Stimulated activated CD4-positive, alpha-beta T cell treated with anti-CD3 and anti-CD28 coated beads, Interleukin-2, amount 100 ng/mL, for 48 hours (primary cell): ENCODE results near the gene HHAT.
"Not testable (repeated sequence)": the region's sequence is repeated elsewhere in the genome, so short reads cannot be mapped to it uniquely, and the experiment has no call there.

Experiments used
- DNase-seq, 2 donors: peaks; one replicate each; pipeline ENCODE4 v3.0.0-alpha.2; 2020

The HHAT gene

DNA sequence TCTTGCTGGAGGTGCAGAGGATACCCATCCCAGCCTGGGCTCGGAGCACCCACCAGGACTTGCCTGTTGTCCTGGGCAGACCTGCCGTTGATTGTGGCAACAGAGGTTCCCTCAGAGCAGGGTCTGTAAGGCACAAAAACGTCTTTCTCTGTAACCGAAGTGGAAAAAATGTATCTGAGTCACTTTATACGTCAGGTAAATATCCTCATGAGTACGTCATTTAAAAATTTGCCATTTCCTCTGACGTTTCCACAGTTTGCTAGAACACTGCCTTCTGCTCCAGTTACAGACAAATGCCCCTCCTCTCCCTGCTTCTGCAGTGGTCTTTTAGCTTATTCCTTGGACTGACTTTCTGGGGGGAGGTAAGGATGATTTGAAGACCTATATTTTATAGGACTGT lies 326.8 kb downstream of the HHAT start:
- DNase-seq, result no peak

DNA sequence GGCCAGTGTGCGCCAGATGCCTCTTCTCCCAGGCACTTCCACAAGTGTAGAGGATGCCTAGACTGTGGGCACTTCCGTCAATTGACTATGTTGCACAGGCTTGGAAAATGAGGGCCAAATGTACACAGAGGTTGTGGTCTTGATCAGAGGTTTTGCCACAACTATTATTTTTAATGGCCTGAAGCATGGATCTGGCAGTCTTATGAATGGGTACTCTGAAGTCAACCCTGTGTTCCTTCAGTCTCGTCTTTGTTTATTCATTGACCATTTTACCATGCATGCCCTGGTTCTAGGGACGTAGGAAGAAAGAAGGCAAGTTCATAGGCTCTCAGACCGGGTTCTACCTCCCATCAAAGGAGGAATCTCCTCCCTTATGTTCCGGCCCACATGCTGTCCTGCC lies 329.1 kb downstream of the HHAT start:
- no peak for DNase-seq

- not testable (repeated sequence) for DNase-seq
Measured at GRCh38 chr1:210661520-210661919, 332.8 kb downstream of the HHAT start.

- no peak for DNase-seq
Measured at GRCh38 chr1:210662291-210663050, 333.8 kb downstream of the HHAT start.

DNA sequence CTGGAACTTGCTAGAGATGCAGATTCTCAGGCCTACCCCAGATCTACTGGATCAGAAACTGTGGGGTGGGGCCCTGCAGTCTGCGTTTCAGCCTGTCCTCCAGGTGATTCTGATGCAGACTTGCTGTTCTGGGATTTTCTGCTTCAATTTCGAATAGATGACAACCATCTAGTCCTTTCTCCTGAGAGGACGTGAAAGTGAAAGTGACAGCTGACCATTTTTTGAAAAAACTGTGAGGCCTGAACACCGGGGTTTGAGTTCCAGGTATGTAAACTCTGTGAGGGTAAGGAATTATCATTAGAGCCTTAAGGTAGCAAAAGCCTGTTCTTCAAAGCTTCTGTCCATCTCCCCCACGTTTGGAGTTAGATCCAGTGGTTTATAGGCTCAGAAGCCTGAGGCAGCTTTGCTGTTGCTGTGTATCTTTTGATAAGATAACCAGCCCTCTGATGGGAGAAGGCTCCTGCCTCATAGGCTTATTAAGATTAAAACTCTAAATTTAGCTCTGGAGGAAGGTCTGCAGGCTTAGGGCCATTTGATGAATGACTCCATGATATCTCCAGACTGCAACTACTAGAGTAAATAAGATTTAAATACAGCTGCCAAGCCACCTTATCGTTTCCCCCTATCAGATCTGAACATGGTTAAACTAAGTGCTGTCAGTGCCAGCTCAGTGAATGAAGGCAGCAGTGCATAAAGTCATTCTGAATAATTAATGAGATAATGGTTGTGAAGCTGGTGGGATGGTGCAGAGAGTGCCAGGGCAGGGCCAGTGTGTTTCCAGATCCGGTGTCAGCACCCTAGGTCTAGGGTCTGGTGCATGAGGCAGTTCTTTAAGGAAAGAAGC lies 335.2 kb downstream of the HHAT start:
- no peak for DNase-seq

- no peak for DNase-seq
Measured at GRCh38 chr1:210669951-210670350, 341.2 kb downstream of the HHAT start.

DNA sequence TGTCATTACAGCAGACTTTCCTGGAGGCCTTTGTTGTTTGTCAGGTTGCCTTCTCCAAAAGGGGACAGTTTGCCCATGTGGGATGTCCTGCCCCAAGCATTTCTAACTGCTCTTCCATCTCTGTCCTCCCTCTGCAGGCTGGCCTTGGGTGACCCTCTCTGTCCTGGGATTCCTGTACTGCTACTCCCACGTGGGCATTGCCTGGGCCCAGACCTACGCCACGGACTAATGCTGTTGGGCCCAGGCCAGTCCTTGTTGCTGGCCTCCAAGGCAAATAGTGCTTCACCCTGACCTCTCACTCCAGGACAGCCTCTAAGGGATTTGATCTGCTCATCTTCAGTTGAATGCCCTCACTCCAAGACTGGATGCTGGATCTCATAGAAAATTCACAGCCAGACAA lies 345.4 kb downstream of the HHAT start:
- no peak for DNase-seq

- no peak for DNase-seq
Measured at GRCh38 chr1:210676539-210676938, 347.8 kb downstream of the HHAT start.

- no peak for DNase-seq
Measured at GRCh38 chr1:210677533-210677932, 348.8 kb downstream of the HHAT start.

DNA sequence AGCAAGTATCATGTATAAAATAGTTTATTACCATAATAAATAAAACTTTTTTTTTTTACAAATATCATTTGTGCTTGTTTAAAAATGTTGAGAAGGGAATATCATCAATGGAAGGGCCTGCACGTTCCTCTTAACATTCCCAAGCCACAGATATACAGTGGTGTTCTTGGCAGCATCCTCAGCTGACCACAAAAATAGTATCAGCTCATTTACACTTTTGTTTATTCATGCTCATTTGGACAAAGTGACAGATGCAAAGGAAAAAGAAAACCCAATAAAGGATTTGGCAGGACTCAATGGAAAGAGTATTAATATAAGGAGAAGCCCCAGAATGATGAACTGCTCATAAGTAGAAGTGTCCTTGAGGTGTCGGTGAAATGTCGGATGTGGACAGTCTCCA lies 349.6 kb downstream of the HHAT start:
- DNase-seq, result no peak

- no peak for DNase-seq
Measured at GRCh38 chr1:210681158-210681557, 352.5 kb downstream of the HHAT start.

- no peak for DNase-seq
Measured at GRCh38 chr1:210683403-210684047, 354.8 kb downstream of the HHAT start.

DNA sequence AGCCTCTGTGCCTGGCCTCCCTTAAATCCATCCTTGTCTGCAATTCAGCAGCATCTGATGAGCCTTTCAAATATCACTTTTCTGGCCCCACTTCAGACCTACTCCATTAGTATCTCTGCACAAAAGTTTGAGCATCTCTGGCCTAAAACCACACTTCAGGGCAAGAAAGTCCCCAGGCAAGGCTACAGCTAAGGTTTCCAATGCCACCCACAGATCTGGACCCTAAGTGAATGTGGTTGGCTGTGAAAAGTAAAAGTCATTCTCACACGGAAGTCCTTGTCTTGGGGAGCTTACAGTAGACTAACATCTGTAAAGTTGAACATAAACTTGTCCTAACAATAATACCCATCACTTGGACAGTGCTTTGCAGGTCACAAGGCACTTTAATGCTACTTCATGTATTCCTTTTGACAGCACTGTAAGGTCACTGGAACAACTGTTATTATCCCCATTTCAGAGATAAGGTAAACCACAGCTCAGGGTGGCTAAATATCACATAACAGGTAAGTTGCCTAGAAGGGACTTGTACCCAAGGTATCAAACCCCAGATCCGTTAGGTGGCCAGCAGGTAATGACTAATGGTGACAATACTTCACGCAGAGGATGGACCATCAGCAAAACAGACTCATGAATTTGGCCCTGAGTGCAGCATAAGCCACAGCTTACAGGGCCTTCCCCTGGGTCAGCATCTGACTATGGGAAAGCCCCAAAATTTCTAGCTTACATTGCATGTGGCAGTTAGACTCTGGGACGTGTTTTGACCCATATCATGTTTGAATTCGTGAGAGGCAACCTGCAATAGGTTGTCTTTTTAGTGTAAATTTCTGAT lies 356.0 kb downstream of the HHAT start:
- no peak for DNase-seq

DNA sequence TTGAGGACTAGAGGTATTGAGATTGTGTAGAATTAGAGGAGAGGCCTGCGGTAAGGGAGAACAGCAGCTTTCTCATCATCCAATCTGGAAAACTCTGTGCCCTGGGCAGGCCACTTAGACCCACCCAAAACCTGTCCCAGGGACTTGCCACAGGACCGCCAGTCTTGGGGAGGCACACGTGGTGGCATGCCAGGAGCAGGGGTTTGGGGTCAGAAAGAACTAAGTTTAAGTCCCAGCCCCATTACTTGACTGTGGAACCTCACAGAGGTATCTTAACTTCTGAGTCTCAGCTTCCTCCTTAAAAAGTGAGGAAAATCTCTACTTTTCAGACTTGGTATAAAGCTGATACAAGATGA lies 356.6 kb downstream of the HHAT start:
- DNase-seq, result no peak

- no peak for DNase-seq
Measured at GRCh38 chr1:210686841-210687240, 358.1 kb downstream of the HHAT start.

DNA sequence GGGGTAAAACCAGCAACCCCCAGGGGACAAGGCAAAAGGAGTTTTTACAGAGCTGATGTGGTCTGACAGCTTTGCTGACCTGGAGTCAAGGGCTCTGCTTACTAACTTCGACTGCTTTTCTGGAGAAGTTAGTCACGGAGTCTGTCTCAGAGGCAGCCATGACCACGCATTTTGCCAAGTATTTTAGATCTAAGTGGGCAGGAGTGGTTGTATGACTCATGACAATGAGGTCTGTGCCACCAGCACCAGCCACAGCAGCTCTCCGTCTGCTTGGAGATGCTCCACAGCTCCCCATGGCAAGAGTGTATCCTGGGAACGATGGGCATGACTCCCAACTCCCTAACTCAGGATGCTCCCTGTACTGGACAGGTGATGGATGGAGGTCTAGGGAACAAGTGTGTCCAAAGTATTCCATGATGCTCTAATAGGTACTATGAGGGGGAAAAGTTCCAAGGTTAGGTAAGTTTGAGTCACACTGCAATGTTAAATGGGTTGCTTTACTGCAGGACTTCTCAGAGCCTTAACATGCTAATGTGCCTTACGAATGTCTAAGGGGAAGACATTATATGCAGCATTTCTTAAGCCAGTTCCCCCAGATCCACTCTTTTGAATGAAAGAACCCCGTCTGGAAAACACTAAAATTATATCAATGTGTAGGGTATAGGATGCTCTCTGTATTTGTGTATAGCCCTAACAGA lies 359.0 kb downstream of the HHAT start:
- no peak for DNase-seq

GRCh38 chr1:210688512-210689234 lies 360.0 kb downstream of the HHAT start:
- DNase-seq, result no peak

- DNase-seq, result no peak
Measured at GRCh38 chr1:210689826-210690225, 361.1 kb downstream of the HHAT start.

GRCh38 chr1:210690236-210690635 lies 361.5 kb downstream of the HHAT start:
- no peak for DNase-seq

- no peak for DNase-seq
Measured at GRCh38 chr1:210691039-210691610, 362.4 kb downstream of the HHAT start.

DNA sequence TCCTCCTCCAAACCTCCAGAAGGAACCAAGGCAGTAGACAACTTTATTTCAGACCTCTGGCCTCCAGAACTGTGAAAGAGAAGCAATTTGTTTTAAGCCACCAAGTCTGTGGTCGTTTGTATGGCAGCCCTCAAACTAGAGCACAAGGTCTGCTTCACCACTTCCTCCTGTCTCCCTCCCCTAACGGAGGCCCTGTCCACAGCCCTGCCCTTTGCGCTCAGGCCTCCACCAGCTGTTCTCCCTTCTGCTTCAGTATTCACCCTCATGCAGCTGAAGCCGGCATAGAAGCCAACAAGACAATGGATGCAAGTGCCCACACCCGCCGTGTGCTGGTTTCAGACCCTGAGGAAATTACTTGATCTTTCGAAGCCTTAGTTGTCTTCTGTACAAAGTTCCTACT lies 364.1 kb downstream of the HHAT start:
- DNase-seq, result no peak
